Kidney tubule cell (primary cell): ENCODE results near the gene CCDC7.
A peak's percentile ranks its signal among the peaks of the same experiment; 100 is the strongest.
"Not testable (repeated sequence)": the region's sequence is repeated elsewhere in the genome, so short reads cannot be mapped to it uniquely, and the experiment has no call there.

ENCODE experiments used
- DNase-seq: peaks from one replicate; pipeline ENCODE4 v3.0.0-alpha.2; 2018; ENCODE audit warnings: low spot score

The CCDC7 gene

GRCh38 chr10:32562695-32563094 is 116.8 kb downstream of the CCDC7 start:
- not testable (repeated sequence) for DNase-seq

GRCh38 chr10:32577448-32577847 is 131.5 kb downstream of the CCDC7 start:
- peak; percentile 49 for DNase-seq

DNA sequence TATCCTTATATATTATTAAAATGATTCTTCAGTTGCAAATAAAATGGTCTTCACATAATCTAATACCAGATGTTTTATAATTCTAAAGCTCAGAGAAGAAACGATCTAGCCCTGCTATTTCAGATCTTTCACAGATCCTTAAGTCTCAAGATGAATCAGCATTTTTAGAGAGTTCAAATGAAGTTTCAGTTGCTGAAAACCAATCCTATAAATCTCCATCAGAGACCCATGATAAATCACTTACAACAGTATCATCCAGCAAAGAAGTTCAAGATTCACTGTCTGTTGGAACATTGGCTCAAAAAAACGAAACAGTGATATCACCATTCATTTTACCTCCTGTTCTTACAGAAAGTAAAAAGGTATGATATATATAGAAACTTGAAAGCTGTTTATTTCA is 137.0 kb downstream of the CCDC7 start:
- no peak for DNase-seq

DNA sequence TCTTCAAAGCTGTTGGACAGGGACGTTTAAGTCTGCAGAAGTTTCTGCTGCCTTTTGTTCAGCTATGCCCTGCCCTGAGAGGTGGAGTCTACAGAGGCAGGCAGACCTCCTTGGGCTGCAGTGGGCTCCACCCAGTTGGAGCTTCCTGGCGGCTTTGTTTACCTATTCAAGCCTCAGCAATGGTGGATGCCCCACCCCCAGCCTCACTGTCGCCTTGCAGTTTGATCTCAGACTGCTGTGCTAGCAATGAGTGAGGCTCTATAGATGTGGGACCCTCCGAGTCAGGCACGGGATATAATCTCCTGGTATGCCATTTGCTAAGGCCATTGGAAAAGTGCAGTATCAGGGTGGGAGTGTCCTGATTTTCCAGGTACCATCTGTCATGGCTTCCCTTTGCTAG is 152.1 kb downstream of the CCDC7 start:
- DNase-seq = not testable (repeated sequence)

DNA sequence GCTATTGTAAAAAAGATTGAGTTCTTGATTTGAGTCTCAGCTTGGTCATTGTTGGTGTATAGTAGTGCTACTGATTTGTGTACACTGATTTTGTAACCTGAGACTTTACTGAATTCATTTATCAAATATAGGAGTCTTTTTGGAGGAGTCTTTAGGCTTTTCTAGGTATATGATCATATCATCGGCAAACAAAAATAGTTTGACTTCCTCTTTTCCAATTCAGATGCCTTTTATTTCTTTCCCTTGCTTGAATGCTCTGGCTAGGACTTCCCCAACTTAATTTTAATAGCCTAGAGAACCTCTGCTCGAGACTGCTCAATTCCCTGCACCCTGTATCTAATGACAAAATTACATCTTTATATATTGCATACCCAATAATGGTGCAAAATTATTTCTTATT is 154.4 kb downstream of the CCDC7 start:
- no peak for DNase-seq

DNA sequence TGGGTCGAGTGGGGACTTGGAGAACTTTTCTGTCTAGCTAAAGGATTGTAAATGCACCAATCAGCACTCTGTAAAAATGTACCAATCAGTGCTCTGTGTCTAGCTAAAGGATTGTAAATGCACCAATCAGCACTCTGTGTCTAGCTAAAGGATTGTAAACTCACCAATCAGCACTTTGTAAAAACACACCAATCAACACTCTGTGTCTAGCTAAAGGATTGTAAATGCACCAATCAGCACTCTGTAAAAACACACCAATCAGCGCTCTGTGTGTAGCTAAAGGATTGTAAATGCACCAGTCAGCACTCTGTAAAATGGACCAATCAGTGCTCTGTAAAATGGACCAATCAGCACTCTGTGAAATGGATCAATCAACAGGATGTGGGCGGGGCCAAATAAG is 155.6 kb downstream of the CCDC7 start:
- not testable (repeated sequence) for DNase-seq

- no peak for DNase-seq
Measured at GRCh38 chr10:32605787-32606186, 159.8 kb downstream of the CCDC7 start.

- DNase-seq = not testable (repeated sequence)
Measured at GRCh38 chr10:32610543-32610942, 164.6 kb downstream of the CCDC7 start.

- DNase-seq = no peak
Measured at GRCh38 chr10:32616438-32616837, 170.5 kb downstream of the CCDC7 start.

DNA sequence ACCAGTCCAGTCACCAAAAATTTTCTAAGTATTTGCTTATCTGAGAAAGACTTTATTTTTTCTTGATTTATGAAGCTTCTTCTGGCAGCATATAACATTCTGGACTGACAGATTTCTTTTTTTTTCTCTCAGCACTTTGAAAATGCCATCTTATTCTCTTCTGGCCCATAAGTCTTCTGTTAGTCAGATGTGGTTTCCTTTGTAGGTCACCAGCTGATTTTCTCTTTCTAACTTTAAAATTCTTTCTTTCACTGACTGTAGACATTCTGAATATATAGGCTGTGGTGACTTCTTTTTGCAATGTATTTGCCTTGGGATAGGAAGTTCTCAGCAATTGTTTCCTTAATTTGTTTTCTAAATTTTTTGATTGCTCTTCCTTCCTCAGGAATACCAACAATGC is 172.5 kb downstream of the CCDC7 start:
- DNase-seq = no peak

- DNase-seq = no peak
Measured at GRCh38 chr10:32621969-32622368, 176.0 kb downstream of the CCDC7 start.

DNA sequence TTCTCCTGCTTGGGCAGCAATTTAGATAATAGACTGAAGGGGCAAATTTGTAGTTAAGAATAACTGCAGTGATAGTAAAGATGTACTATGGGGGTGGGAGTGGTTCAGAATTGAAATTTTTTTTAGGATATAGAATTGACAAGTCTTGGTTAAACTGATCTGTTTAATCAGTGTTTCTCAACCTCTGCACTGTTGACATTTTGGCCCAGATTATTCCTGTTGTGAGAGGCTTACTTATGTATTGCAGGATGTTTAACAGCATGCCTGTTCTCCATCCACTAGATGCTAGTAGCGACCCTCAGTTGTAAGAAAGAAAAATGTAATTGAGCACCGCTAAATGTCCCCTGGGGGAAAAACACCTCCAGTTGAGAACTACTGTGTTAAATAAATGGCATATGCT is 176.5 kb downstream of the CCDC7 start:
- DNase-seq = no peak

GRCh38 chr10:32627183-32627582 is 181.2 kb downstream of the CCDC7 start:
- DNase-seq = no peak

GRCh38 chr10:32629910-32630309 is 184.0 kb downstream of the CCDC7 start:
- no peak for DNase-seq

- no peak for DNase-seq
Measured at GRCh38 chr10:32646535-32646934, 200.6 kb downstream of the CCDC7 start.

DNA sequence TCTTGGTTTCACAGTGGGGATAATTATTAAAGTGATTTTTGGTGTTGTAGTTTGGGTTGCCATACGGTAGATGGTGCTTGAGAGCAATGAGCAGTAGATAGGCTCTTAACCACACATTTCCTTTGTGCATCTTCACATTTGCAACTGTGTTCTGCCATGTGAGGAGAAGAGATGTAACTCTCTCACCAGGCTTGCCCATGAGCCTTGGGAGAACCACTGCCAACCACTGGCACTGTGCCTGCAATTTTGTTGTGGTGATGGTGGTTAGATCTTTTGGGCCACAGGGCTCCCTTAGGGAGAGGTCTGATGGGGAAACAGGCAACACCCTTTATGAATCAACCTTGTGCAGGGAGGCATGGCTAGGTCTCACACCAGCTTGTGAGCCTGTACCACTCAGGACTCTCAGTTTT is 204.3 kb downstream of the CCDC7 start:
- peak; percentile 35 for DNase-seq

- DNase-seq = not testable (repeated sequence)
Measured at GRCh38 chr10:32657430-32657829, 211.5 kb downstream of the CCDC7 start.

- DNase-seq = no peak
Measured at GRCh38 chr10:32661346-32661745, 215.4 kb downstream of the CCDC7 start.

GRCh38 chr10:32680803-32681557 is 235.0 kb downstream of the CCDC7 start:
- DNase-seq = no peak

DNA sequence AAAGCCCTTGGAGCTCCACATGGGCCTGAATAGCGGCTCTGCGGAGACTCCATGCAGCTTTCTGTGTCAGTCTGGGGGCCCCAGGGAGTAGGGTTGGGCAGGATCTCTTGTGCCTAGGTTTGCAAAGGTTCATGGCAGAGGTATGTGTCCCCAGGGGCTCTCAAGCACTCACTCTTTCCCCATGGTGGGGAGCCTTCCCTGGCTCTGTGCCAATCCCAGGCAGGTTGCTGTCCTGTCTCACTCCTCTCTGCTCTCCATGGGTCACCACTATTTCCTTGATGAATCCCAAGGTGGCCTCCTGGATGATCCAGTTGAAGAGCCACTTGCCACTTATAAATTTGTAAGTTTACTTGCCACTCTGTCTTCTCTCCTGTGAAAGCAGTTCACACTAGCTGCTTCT is 238.4 kb downstream of the CCDC7 start:
- no peak for DNase-seq

- no peak for DNase-seq
Measured at GRCh38 chr10:32687116-32687515, 241.2 kb downstream of the CCDC7 start.

GRCh38 chr10:32687546-32687945 is 241.6 kb downstream of the CCDC7 start:
- DNase-seq = no peak

DNA sequence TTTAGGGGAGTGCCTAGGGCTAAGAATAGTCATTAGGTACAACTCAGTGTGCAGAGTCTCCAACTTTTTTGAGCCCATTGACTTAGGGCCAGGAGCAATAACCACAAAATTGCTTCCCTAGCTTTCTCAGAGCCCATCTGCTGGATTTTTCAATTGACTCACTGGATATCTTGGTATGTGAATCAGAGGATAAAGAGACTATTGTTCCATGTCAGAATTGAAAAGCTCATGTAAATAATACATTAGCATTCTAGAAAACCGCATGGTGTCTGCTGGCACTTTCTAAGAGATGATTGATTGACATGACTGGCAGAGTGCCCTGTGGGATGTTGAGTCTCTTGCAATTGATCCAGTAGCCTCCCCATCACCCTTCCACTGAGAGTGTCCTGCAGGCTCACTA is 246.2 kb downstream of the CCDC7 start:
- peak; percentile 95 for DNase-seq

- DNase-seq = no peak
Measured at GRCh38 chr10:32693441-32693979, 247.6 kb downstream of the CCDC7 start.
